MM.1S (cell line): ENCODE measurements around the gene PRR15.

ENCODE experiments used
- DNase-seq: peaks from one replicate; pipeline ENCODE4 v3.0.0-alpha.2; 2015
- H2AFZ ChIP-seq: fragments of 300-600 bp; sonication (generic); 2 replicates; pipeline ENCODE4 v1.6.0; 2016; ENCODE audit warnings: antibody characterized with exemption, low read length
- H3F3A ChIP-seq: fragments of 300-600 bp; sonication (generic); 2 replicates; pipeline ENCODE4 v1.6.1; 2016; ENCODE audit warnings: mild to moderate bottlenecking, antibody characterized with exemption, low read length, moderate library complexity, mixed read lengths; ENCODE audit not compliant: insufficient read depth
- H3K27ac ChIP-seq: fragments of 300-600 bp; sonication (generic); 2 replicates; pipeline ENCODE4 v1.5.1; 2016; ENCODE audit warnings: mild to moderate bottlenecking, low read length
- H3K27me3 ChIP-seq: fragments of 300-600 bp; sonication (generic); replicated peaks from 2 replicates; pipeline ENCODE4 v1.6.0; 2016; ENCODE audit warnings: low read length; ENCODE audit not compliant: insufficient read depth
- H3K36me3 ChIP-seq: fragments of 300-600 bp; sonication (generic); replicated peaks from 2 replicates; pipeline ENCODE4 v1.6.1; 2016; ENCODE audit warnings: mild to moderate bottlenecking, low read length, mixed read lengths; ENCODE audit not compliant: insufficient read depth
- H3K4me1 ChIP-seq: fragments of 300-600 bp; sonication (generic); 2 replicates; pipeline ENCODE4 v1.6.1; 2016; ENCODE audit warnings: low read length, mixed read lengths
- H3K4me2 ChIP-seq: fragments of 300-600 bp; sonication (generic); 2 replicates; pipeline ENCODE4 v1.6.0; 2016; ENCODE audit warnings: low read depth, low read length
- H3K4me3 ChIP-seq: fragments of 300-600 bp; sonication (generic); 2 replicates; pipeline ENCODE4 v1.5.1; 2016; ENCODE audit warnings: low read length, mixed read lengths
- H3K79me2 ChIP-seq: fragments of 300-600 bp; sonication (generic); 2 replicates; pipeline ENCODE4 v1.6.1; 2016; ENCODE audit warnings: mixed run types, low read length, mixed read lengths
- H3K9ac ChIP-seq: fragments of 300-600 bp; sonication (generic); 2 replicates; pipeline ENCODE4 v1.6.1; 2016; ENCODE audit warnings: low read length, mixed read lengths
- H3K9me2 ChIP-seq: fragments of 300-600 bp; sonication (generic); replicated peaks from 2 replicates; pipeline ENCODE4 v1.6.1; 2016; ENCODE audit warnings: mild to moderate bottlenecking, low read length, mixed read lengths; ENCODE audit not compliant: insufficient read depth
- H3K9me3 ChIP-seq: fragments of 300-600 bp; sonication (generic); replicated peaks from 2 replicates; pipeline ENCODE4 v1.6.1; 2016; ENCODE audit warnings: mild to moderate bottlenecking, low read length, mixed read lengths; ENCODE audit not compliant: insufficient read depth
- H4K20me1 ChIP-seq: fragments of 300-600 bp; sonication (generic); 2 replicates; pipeline ENCODE4 v1.6.1; 2016; ENCODE audit warnings: mild to moderate bottlenecking, low read length, moderate library complexity, mixed read lengths; ENCODE audit not compliant: insufficient read depth
- CTCF ChIP-seq: fragments of 300-600 bp; sonication (generic); IDR thresholded peaks from 2 replicates; pipeline ENCODE4 v1.5.1; 2016; ENCODE audit warnings: antibody characterized with exemption, low read length, mixed read lengths
- EZH2 ChIP-seq: fragments of 300-600 bp; sonication (generic); optimal IDR thresholded peaks from 2 replicates; pipeline ENCODE3; 2017; ENCODE audit warnings: low read depth, mild to moderate bottlenecking, antibody characterized with exemption, low read length, mixed read lengths
- EZH2phosphoT487 ChIP-seq: fragments of 300-600 bp; sonication (generic); IDR thresholded peaks from 2 replicates; pipeline ENCODE4 v1.6.1; 2018; ENCODE audit warnings: antibody characterized with exemption, low read length

The PRR15 gene

GRCh38 chr7:29539471-29539870, 24.2 kb upstream of the PRR15 start:
- H3K9ac ChIP-seq = no peak overlapping the region
- no peaks in the 10 kb centered on the region for H3K4me1 ChIP-seq
- no peak overlapping the region for H3K27ac ChIP-seq
- no peaks in the 10 kb centered on the region for H3F3A ChIP-seq
- no peak for TF ChIP-seq EZH2
- TF ChIP-seq CTCF = no peak
- TF ChIP-seq EZH2phosphoT487 = no peak
- H2AFZ ChIP-seq = no peak overlapping the region
- DNase-seq = no peak
- H3K9me2 ChIP-seq = no peaks in the 10 kb centered on the region
- no peaks in the 10 kb centered on the region for H3K27me3 ChIP-seq
- no peaks in the 10 kb centered on the region for H3K79me2 ChIP-seq
- H4K20me1 ChIP-seq = no peaks in the 10 kb centered on the region
- no peaks in the 10 kb centered on the region for H3K9me3 ChIP-seq
- H3K36me3 ChIP-seq = no peaks in the 10 kb centered on the region
- H3K4me3 ChIP-seq = no peak overlapping the region
- no peak overlapping the region for H3K4me2 ChIP-seq

- Histone ChIP-seq H3K27me3 (no peaks in the 10 kb centered on the region), H3K36me3 (no peaks in the 10 kb centered on the region), H3K79me2 (no peaks in the 10 kb centered on the region), H3K4me2 (no peak overlapping the region), H4K20me1 (no peaks in the 10 kb centered on the region), H3F3A (no peaks in the 10 kb centered on the region), H3K9me3 (no peaks in the 10 kb centered on the region), H3K4me1 (no peaks in the 10 kb centered on the region), H3K27ac (no peak overlapping the region), H3K4me3 (no peak overlapping the region), H2AFZ (no peak overlapping the region), H3K9me2 (no peaks in the 10 kb centered on the region), H3K9ac (no peak overlapping the region)
- DNase-seq = no peak
- TF ChIP-seq CTCF (no peak), EZH2phosphoT487 (no peak), EZH2 (no peak)
Measured at GRCh38 chr7:29547421-29547820, 16.2 kb upstream of the PRR15 start.

GRCh38 chr7:29548823-29549222, 14.8 kb upstream of the PRR15 start:
- no peaks in the 10 kb centered on the region for H3K9me2 ChIP-seq
- DNase-seq = no peak
- H3K9ac ChIP-seq = no peak overlapping the region
- H3K4me2 ChIP-seq = no peak overlapping the region
- H3K27me3 ChIP-seq = no peaks in the 10 kb centered on the region
- H3K4me1 ChIP-seq = no peaks in the 10 kb centered on the region
- no peak overlapping the region for H3K27ac ChIP-seq
- H3K9me3 ChIP-seq = no peaks in the 10 kb centered on the region
- no peak overlapping the region for H2AFZ ChIP-seq
- H4K20me1 ChIP-seq = no peaks in the 10 kb centered on the region
- H3K4me3 ChIP-seq = no peak overlapping the region
- no peaks in the 10 kb centered on the region for H3F3A ChIP-seq
- no peaks in the 10 kb centered on the region for H3K79me2 ChIP-seq
- TF ChIP-seq EZH2 (no peak), CTCF (no peak), EZH2phosphoT487 (no peak)
- no peaks in the 10 kb centered on the region for H3K36me3 ChIP-seq

- H3K27me3 ChIP-seq = no peaks in the 10 kb centered on the region
- H3K9ac ChIP-seq = no peak overlapping the region
- H3K9me2 ChIP-seq = no peaks in the 10 kb centered on the region
- no peak overlapping the region for H3K27ac ChIP-seq
- no peaks in the 10 kb centered on the region for H3K36me3 ChIP-seq
- no peak overlapping the region for H2AFZ ChIP-seq
- no peaks in the 10 kb centered on the region for H3K79me2 ChIP-seq
- no peaks in the 10 kb centered on the region for H3F3A ChIP-seq
- no peaks in the 10 kb centered on the region for H4K20me1 ChIP-seq
- H3K4me1 ChIP-seq = no peaks in the 10 kb centered on the region
- DNase-seq = no peak
- no peaks in the 10 kb centered on the region for H3K9me3 ChIP-seq
- no peak overlapping the region for H3K4me3 ChIP-seq
- H3K4me2 ChIP-seq = no peak overlapping the region
- TF ChIP-seq CTCF (no peak), EZH2 (no peak), EZH2phosphoT487 (no peak)
Measured at GRCh38 chr7:29552392-29552791, 11.2 kb upstream of the PRR15 start.
